Lower leg skin (tissue), 3 donors: ENCODE results near the gene GET3.

Experiments
- POLR2A ChIP-seq, 2 donors: fragments of 450-650 bp; IDR thresholded peaks; one replicate each; pipeline ENCODE4 v1.6.1; 2016 to 2017; ENCODE audit warnings: antibody characterized with exemption in 2 of 2, mild to moderate bottlenecking in 1 of 2, moderate library complexity in 1 of 2
- TF ChIP-seq, protein P1 (sequence below), 3 donors: fragments of 450-650 bp; IDR thresholded peaks; one replicate each; pipeline ENCODE4 v1.5.1; 2016; ENCODE audit warnings: antibody characterized with exemption in 3 of 3, mild to moderate bottlenecking in 3 of 3, moderate library complexity in 2 of 3

GRCh38 chr19:12797141-12797587, 59.9 kb downstream of the GET3 start:
- no peak for TF ChIP-seq POLR2A (IDR thresholded peaks at IDR 0.05)
- TF ChIP-seq, protein P1, sequence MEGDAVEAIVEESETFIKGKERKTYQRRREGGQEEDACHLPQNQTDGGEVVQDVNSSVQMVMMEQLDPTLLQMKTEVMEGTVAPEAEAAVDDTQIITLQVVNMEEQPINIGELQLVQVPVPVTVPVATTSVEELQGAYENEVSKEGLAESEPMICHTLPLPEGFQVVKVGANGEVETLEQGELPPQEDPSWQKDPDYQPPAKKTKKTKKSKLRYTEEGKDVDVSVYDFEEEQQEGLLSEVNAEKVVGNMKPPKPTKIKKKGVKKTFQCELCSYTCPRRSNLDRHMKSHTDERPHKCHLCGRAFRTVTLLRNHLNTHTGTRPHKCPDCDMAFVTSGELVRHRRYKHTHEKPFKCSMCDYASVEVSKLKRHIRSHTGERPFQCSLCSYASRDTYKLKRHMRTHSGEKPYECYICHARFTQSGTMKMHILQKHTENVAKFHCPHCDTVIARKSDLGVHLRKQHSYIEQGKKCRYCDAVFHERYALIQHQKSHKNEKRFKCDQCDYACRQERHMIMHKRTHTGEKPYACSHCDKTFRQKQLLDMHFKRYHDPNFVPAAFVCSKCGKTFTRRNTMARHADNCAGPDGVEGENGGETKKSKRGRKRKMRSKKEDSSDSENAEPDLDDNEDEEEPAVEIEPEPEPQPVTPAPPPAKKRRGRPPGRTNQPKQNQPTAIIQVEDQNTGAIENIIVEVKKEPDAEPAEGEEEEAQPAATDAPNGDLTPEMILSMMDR (IDR thresholded peaks at IDR 0.05), result no peak
